GM21423 (cell line): ENCODE results near the gene LSAMP.
A peak's percentile ranks its signal among the peaks of the same experiment; 100 is the strongest.
"Not testable (repeated sequence)": the region's sequence is repeated elsewhere in the genome, so short reads cannot be mapped to it uniquely, and the experiment has no call there.

Experiments used
- ATAC-seq: cut with Tn5 transposase; IDR thresholded peaks from one replicate; pipeline ENCODE4 v1.9.1; 2021; ENCODE audit warnings: mild to moderate bottlenecking, moderate library complexity; ENCODE audit not compliant: unreplicated experiment

LSAMP gene

GRCh38 chr3:115783938-115784738 is 661.1 kb downstream of the LSAMP start:
- ATAC-seq = peak; percentile 91

- not testable (repeated sequence) for ATAC-seq
These were observed 661.9 kb downstream of the LSAMP start for GRCh38 chr3:115783426-115783825.

GRCh38 chr3:115779011-115779410 is 666.3 kb downstream of the LSAMP start:
- ATAC-seq = no peak

- no peak for ATAC-seq
These were observed 672.3 kb downstream of the LSAMP start for GRCh38 chr3:115772951-115773350.

GRCh38 chr3:115768661-115769060 is 676.6 kb downstream of the LSAMP start:
- no peak for ATAC-seq

- no peak for ATAC-seq
These were observed 678.5 kb downstream of the LSAMP start for GRCh38 chr3:115766587-115767482.

GRCh38 chr3:115761927-115762305 is 683.4 kb downstream of the LSAMP start:
- no peak for ATAC-seq

GRCh38 chr3:115760716-115761115 is 684.6 kb downstream of the LSAMP start:
- ATAC-seq = no peak

GRCh38 chr3:115758076-115758763 is 687.1 kb downstream of the LSAMP start:
- ATAC-seq = no peak

GRCh38 chr3:115752978-115753377 is 692.3 kb downstream of the LSAMP start:
- ATAC-seq = not testable (repeated sequence)
